Neural cell (in vitro differentiated cells): ENCODE measurements around the gene PDE2A. TPM values are rescaled to one million over a fixed set of nuclear protein-coding genes. Genes with fewer than 3 reads are reported as not detected.

Experiments
- H2AFZ ChIP-seq: fragments of 200-600, 300-800 bp; sonication (generic), shearing (Covaris generic); 2 replicates; pipeline ENCODE4 v1.6.0; 2014; ENCODE audit warnings: low read depth, mild to moderate bottlenecking, antibody characterized with exemption, low read length, moderate library complexity
- H3F3A ChIP-seq: fragments of 200-600 bp; shearing (Covaris generic); 2 replicates; pipeline ENCODE4 v1.6.1; 2016; ENCODE audit warnings: mild to moderate bottlenecking, moderate library complexity, mixed read lengths, antibody characterized with exemption, low read length; ENCODE audit not compliant: insufficient read depth, poor library complexity, severe bottlenecking
- H3K27ac ChIP-seq: fragments of 200-600, 300-800 bp; sonication (generic), shearing (Covaris generic); 2 replicates; pipeline ENCODE4 v1.5.1; 2014; ENCODE audit warnings: mild to moderate bottlenecking, low read length, moderate library complexity
- H3K27me3 ChIP-seq: fragments of 300-800, 200-600 bp; sonication (generic), shearing (Covaris generic); 2 replicates; pipeline ENCODE4 v1.6.0; 2014; ENCODE audit warnings: mild to moderate bottlenecking, low read depth, low read length, moderate library complexity; ENCODE audit not compliant: insufficient read depth
- H3K36me3 ChIP-seq: fragments of 300-800, 200-600 bp; sonication (generic), shearing (Covaris generic); 2 replicates; pipeline ENCODE4 v1.5.1; 2014; ENCODE audit warnings: mild to moderate bottlenecking, antibody characterized with exemption, low read length, moderate library complexity; ENCODE audit not compliant: insufficient read depth
- H3K4me2 ChIP-seq: fragments of 300-800, 200-600 bp; sonication (generic), shearing (Covaris generic); 2 replicates; pipeline ENCODE4 v1.6.0; 2014; ENCODE audit warnings: mild to moderate bottlenecking, low read length
- H3K4me3 ChIP-seq: fragments of 300-800, 200-600 bp; sonication (generic), shearing (Covaris generic); 2 replicates; pipeline ENCODE4 v1.5.1; 2014; ENCODE audit warnings: mild to moderate bottlenecking, low read length, moderate library complexity
- H3K79me2 ChIP-seq: fragments of 200-600 bp; shearing (Covaris generic); replicated peaks from 2 replicates; pipeline ENCODE4 v1.6.0; 2014; ENCODE audit warnings: mild to moderate bottlenecking, low read length, moderate library complexity; ENCODE audit not compliant: insufficient read depth
- H3K9ac ChIP-seq: fragments of 300-800, 200-600 bp; sonication (generic), shearing (Covaris generic); 2 replicates; pipeline ENCODE4 v1.6.1; 2016; ENCODE audit warnings: mild to moderate bottlenecking, low read length, mixed read lengths
- H3K9me2 ChIP-seq: fragments of 200-600 bp; shearing (Covaris generic); 2 replicates; pipeline ENCODE4 v1.6.1; 2016; ENCODE audit warnings: mild to moderate bottlenecking, low read length, mixed read lengths; ENCODE audit not compliant: insufficient read depth
- H3K9me3 ChIP-seq: fragments of 200-600, 300-800 bp; sonication (generic), shearing (Covaris generic); 2 replicates; pipeline ENCODE4 v1.6.1; 2016; ENCODE audit warnings: mild to moderate bottlenecking, mixed run types, low read length, moderate library complexity, mixed read lengths
- H4K20me1 ChIP-seq: fragments of 200-600 bp; shearing (Covaris generic); 2 replicates; pipeline ENCODE4 v1.6.1; 2016; ENCODE audit warnings: mild to moderate bottlenecking, mixed run types; ENCODE audit not compliant: insufficient read depth
- EP300 ChIP-seq: fragments of 450-650 bp; conservative IDR thresholded peaks from 2 replicates; pipeline ENCODE4 v1.6.1; 2014; ENCODE audit warnings: antibody characterized with exemption, mild to moderate bottlenecking, moderate library complexity; ENCODE audit not compliant: poor library complexity, severe bottlenecking
- EZH2 ChIP-seq: fragments of 200-600, 300-800 bp; shearing (Covaris generic), sonication (generic); IDR thresholded peaks from 2 replicates; pipeline ENCODE4 v1.6.1; 2014; ENCODE audit warnings: antibody characterized with exemption, low read length, borderline replicate concordance, mild to moderate bottlenecking; ENCODE audit not compliant: insufficient read depth, poor library complexity, severe bottlenecking
- MXI1 ChIP-seq: fragments of 450-650 bp; conservative IDR thresholded peaks from 2 replicates; pipeline ENCODE4 v1.6.1; 2014; ENCODE audit warnings: antibody characterized with exemption, mild to moderate bottlenecking; ENCODE audit not compliant: poor library complexity, severe bottlenecking
- POLR2AphosphoS5 ChIP-seq: IDR thresholded peaks from 2 replicates; pipeline ENCODE4 v1.6.1; 2012
- RAD21 ChIP-seq: fragments of 450-650 bp; conservative IDR thresholded peaks from 2 replicates; pipeline ENCODE4 v1.6.1; 2014; ENCODE audit warnings: antibody characterized with exemption, mild to moderate bottlenecking, moderate library complexity
- SMC3 ChIP-seq: fragments of 450-650 bp; conservative IDR thresholded peaks from 2 replicates; pipeline ENCODE4 v1.6.1; 2014; ENCODE audit warnings: antibody characterized with exemption, mild to moderate bottlenecking, moderate library complexity; ENCODE audit not compliant: poor library complexity
- TAF1 ChIP-seq: IDR thresholded peaks from 2 replicates; pipeline ENCODE4 v1.6.1; 2012; ENCODE audit warnings: low read depth
- polyA plus RNA-seq: library from polyadenylated mRNA; depleted of rRNA; stranded (reverse); fragments of >200 nt; gene quantifications from 2 replicates; pipeline ENCODE4 v1.2.3, GENCODE V29; 2014
- TF ChIP-seq, protein P1 (sequence below): fragments of 450-650 bp; IDR thresholded peaks from 2 replicates; pipeline ENCODE4 v1.5.1; 2014; ENCODE audit warnings: antibody characterized with exemption, mild to moderate bottlenecking, moderate library complexity; ENCODE audit not compliant: poor library complexity, severe bottlenecking
- TF ChIP-seq, protein P2 (sequence below): IDR thresholded peaks from 2 replicates; pipeline ENCODE4 v1.6.1; 2012; ENCODE audit warnings: borderline replicate concordance

PDE2A gene
- polyA plus RNA-seq, 1 donor from 2014 or later = 11.6 TPM

DNA sequence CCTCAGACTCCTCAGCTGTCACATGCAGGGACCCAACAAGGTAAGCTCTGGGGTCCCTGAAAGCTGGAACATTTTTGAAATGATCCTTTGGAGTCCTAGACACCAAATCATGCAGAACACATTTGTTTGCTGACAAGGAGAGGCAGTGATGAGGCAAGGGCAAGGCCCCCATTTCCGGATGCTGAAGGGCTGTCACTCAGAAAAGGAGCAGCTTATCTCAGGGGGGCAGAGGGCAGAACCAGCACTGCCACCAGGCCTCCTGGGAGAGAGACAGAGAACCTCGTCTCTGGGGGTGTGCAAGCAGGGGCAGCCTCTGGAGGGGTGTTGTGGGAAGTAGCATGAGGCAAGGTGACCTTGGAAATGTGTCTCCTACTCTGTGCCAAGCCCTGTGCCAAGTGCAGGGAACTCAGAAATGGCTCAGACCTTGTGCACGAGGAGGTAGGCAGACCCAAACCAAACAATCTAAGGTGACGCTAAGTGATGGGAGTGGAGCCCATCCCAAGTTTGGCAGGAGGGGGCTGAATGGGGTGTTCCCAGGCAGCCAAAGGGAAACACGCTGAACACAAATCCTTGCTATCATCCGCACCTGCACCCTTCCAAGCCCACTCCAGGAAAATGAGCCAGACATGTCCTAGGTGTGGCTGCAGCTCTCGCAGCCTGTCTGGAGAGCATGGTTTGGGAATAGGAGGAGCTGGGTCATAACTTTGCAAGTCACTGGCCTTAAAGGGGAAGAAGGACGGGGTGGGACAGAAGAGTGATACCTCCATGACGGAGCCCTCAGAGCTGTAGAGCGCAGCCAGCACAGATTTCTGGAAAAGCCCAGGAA lies 94.2 kb downstream of the PDE2A start:
- no peaks in the 10 kb centered on the region for H3K79me2 ChIP-seq
- H3K9me3 ChIP-seq = no peaks in the 10 kb centered on the region
- no peaks in the 10 kb centered on the region for H3K9me2 ChIP-seq
- TF ChIP-seq TAF1 (no peak), POLR2AphosphoS5 (no peak), RAD21 (no peak), MXI1 (no peak), SMC3 (no peak), EZH2 (no peak), EP300 (no peak)
- TF ChIP-seq, protein P1, sequence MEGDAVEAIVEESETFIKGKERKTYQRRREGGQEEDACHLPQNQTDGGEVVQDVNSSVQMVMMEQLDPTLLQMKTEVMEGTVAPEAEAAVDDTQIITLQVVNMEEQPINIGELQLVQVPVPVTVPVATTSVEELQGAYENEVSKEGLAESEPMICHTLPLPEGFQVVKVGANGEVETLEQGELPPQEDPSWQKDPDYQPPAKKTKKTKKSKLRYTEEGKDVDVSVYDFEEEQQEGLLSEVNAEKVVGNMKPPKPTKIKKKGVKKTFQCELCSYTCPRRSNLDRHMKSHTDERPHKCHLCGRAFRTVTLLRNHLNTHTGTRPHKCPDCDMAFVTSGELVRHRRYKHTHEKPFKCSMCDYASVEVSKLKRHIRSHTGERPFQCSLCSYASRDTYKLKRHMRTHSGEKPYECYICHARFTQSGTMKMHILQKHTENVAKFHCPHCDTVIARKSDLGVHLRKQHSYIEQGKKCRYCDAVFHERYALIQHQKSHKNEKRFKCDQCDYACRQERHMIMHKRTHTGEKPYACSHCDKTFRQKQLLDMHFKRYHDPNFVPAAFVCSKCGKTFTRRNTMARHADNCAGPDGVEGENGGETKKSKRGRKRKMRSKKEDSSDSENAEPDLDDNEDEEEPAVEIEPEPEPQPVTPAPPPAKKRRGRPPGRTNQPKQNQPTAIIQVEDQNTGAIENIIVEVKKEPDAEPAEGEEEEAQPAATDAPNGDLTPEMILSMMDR = no peak
- TF ChIP-seq, protein P2, sequence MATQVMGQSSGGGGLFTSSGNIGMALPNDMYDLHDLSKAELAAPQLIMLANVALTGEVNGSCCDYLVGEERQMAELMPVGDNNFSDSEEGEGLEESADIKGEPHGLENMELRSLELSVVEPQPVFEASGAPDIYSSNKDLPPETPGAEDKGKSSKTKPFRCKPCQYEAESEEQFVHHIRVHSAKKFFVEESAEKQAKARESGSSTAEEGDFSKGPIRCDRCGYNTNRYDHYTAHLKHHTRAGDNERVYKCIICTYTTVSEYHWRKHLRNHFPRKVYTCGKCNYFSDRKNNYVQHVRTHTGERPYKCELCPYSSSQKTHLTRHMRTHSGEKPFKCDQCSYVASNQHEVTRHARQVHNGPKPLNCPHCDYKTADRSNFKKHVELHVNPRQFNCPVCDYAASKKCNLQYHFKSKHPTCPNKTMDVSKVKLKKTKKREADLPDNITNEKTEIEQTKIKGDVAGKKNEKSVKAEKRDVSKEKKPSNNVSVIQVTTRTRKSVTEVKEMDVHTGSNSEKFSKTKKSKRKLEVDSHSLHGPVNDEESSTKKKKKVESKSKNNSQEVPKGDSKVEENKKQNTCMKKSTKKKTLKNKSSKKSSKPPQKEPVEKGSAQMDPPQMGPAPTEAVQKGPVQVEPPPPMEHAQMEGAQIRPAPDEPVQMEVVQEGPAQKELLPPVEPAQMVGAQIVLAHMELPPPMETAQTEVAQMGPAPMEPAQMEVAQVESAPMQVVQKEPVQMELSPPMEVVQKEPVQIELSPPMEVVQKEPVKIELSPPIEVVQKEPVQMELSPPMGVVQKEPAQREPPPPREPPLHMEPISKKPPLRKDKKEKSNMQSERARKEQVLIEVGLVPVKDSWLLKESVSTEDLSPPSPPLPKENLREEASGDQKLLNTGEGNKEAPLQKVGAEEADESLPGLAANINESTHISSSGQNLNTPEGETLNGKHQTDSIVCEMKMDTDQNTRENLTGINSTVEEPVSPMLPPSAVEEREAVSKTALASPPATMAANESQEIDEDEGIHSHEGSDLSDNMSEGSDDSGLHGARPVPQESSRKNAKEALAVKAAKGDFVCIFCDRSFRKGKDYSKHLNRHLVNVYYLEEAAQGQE = no peak
- H3K4me2 ChIP-seq = no peak overlapping the region
- H4K20me1 ChIP-seq = no peaks in the 10 kb centered on the region
- H3K36me3 ChIP-seq = no peaks in the 10 kb centered on the region
- H2AFZ ChIP-seq = no peak overlapping the region
- H3K27ac ChIP-seq = no peak overlapping the region
- no peak overlapping the region for H3K4me3 ChIP-seq
- H3K27me3 ChIP-seq = peaks cover 20% of the 10 kb centered on the region
- no peak overlapping the region for H3K9ac ChIP-seq
- no peaks in the 10 kb centered on the region for H3F3A ChIP-seq

DNA sequence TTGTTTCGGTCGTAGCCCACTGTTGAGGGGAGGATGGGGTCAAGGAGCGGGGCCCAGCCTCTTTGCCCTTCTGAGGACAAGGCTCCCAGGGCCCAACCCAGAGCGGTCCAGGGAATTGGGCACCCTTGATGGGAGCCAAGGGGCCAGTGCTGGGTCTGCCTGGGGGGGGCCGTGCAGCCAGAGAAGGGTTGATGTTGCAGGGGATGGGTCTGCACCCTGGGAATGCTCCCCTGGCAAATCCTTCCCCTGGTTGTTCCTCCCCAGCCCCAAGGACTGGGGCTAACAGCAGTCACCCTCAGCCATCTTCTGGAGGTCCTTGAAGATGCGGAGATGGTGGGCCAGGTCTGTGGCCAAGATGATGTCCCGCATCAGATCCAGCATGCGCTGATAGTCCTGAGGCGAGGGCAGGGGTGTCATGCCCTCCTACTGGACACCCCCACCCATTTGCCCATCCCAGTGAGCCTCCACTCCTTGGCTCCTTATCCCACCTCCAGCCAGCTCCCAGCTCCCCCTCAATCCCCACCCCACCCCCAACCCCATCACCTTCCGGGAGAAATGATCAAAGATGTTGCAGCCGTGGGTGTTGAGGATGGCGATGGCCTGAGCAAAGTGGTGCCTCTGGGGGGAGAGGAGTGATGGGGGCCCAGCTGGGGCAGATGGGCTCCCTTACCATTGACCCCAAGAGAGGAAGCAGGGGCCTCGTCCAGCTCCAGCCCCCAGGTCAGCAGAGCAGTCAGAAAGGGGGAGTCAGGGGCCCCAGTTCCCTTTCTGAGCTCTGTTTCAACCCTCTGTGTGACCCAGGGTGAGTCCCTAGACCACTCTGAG lies 95.0 kb downstream of the PDE2A start:
- Histone ChIP-seq H2AFZ (no peak overlapping the region), H3K27ac (no peak overlapping the region), H3K4me3 (no peak overlapping the region), H3K27me3 (peaks cover 11% of the 10 kb centered on the region), H3F3A (no peaks in the 10 kb centered on the region), H3K79me2 (no peaks in the 10 kb centered on the region), H3K9me2 (no peaks in the 10 kb centered on the region), H3K9me3 (no peaks in the 10 kb centered on the region), H3K4me2 (no peak overlapping the region), H4K20me1 (no peaks in the 10 kb centered on the region), H3K9ac (no peak overlapping the region), H3K36me3 (no peaks in the 10 kb centered on the region)
- TF ChIP-seq, protein P2 = no peak
- TF ChIP-seq MXI1 = no peak
- no peak for TF ChIP-seq SMC3
- TF ChIP-seq TAF1 = no peak
- TF ChIP-seq EZH2 = no peak
- no peak for TF ChIP-seq EP300
- no peak for TF ChIP-seq POLR2AphosphoS5
- no peak for TF ChIP-seq RAD21
- TF ChIP-seq, protein P1 = no peak
